Caco-2 (cell line): ENCODE results near the gene KLF6. TPM values are rescaled to one million over a fixed set of nuclear protein-coding genes. Genes with fewer than 3 reads are reported as not detected.

Experiments used
- BruUV-seq: library from RNA; stranded (reverse); fragments of 400-500 nt; replicated peaks from 2 replicates; lab custom pipeline; 2021; lab: Mats Ljungman, UMichigan
- CTCF ChIA-PET: fragments of 300-600 bp; sonication (Branson Sonifier 250); formaldehyde crosslinking; loops from one replicate; lab custom pipeline; 2022; ENCODE audit warnings: antibody characterized with exemption; lab: Charles Lee
- POLR2A ChIA-PET: fragments of 300-600 bp; sonication (Branson Sonifier 250); formaldehyde crosslinking; loops from one replicate; lab custom pipeline; 2022; ENCODE audit warnings: antibody characterized with exemption; lab: Charles Lee
- DNase-seq, 2 experiments: peaks; one replicate each; pipeline versions ENCODE4 v3.0.0 to v3.0.0-alpha.2; 2020 to 2022
- H3K27me3 ChIP-seq: replicated peaks from 2 replicates; pipeline ENCODE4 v1.6.0; 2011; ENCODE audit warnings: low read length; ENCODE audit not compliant: control insufficient read depth, insufficient read depth
- H3K36me3 ChIP-seq: 2 replicates; pipeline ENCODE4 v1.5.1; 2011; ENCODE audit warnings: low read length; ENCODE audit not compliant: control insufficient read depth, insufficient read depth
- H3K4me1 ChIP-seq: fragments of 250-450 bp; sonication (Bioruptor Pico); 2 replicates; pipeline ENCODE4 v1.5.1; 2020; ENCODE audit warnings: mild to moderate bottlenecking
- H3K4me3 ChIP-seq: 2 replicates; pipeline ENCODE4 v1.5.1; 2011; ENCODE audit warnings: low read depth, mild to moderate bottlenecking, control low read depth, low read length
- H3K9me3 ChIP-seq: fragments of 250-450 bp; sonication (Bioruptor Pico); 2 replicates; pipeline ENCODE4 v1.5.1; 2020; ENCODE audit warnings: mild to moderate bottlenecking, moderate library complexity
- H3K27ac Mint-ChIP-seq: one replicate; pipeline ENCODE4 v1.8.0; 2022; ENCODE audit warnings: mixed read lengths; ENCODE audit not compliant: unreplicated experiment
- H3K27me3 Mint-ChIP-seq: one replicate; pipeline ENCODE4 v1.8.0; 2022; ENCODE audit warnings: mixed read lengths; ENCODE audit not compliant: insufficient read depth, unreplicated experiment
- H3K36me3 Mint-ChIP-seq: one replicate; pipeline ENCODE4 v1.8.0; 2022; ENCODE audit warnings: mild to moderate bottlenecking, mixed read lengths; ENCODE audit not compliant: insufficient read depth, unreplicated experiment
- H3K4me1 Mint-ChIP-seq: one replicate; pipeline ENCODE4 v1.8.0; 2022; ENCODE audit warnings: low read depth, mixed read lengths; ENCODE audit not compliant: unreplicated experiment
- H3K4me3 Mint-ChIP-seq: one replicate; pipeline ENCODE4 v1.8.0; 2022; ENCODE audit warnings: mild to moderate bottlenecking, moderate library complexity, mixed read lengths; ENCODE audit not compliant: unreplicated experiment
- H3K9me3 Mint-ChIP-seq: one replicate; pipeline ENCODE4 v1.8.0; 2022; ENCODE audit warnings: mixed read lengths; ENCODE audit not compliant: unreplicated experiment
- intact Hi-C: fragments of 100-400 bp; cut with micrococcal nuclease; formaldehyde crosslinking; loops from one replicate; pipeline ENCODE4 v1.10.0; 2022; ENCODE audit not compliant: unreplicated experiment
- total RNA-seq: library from RNA; stranded (reverse); gene quantifications from 2 replicates; pipeline ENCODE4 v1.2.3, GENCODE V29; 2022
- TF ChIP-seq, protein P1 (sequence below), 2 experiments: fragments of 200-600 bp in 1 of 2; IDR thresholded peaks; 1 replicate in 1 of 2; 2 replicates in 1 of 2; pipeline versions ENCODE4 v1.5.1 to v1.8.0; 2011 to 2022; ENCODE audit warnings: antibody characterized with exemption in 1 of 2, control low read depth in 1 of 2, inconsistent platforms in 1 of 2, low read depth in 1 of 2, low read length in 1 of 2, mild to moderate bottlenecking in 1 of 2, moderate library complexity in 1 of 2; ENCODE audit not compliant: insufficient read depth in 1 of 2, severe bottlenecking in 1 of 2, unreplicated experiment in 1 of 2

Gene KLF6
- total RNA-seq, 1 experiment from 2014 or later, result 84.5 TPM

DNA sequence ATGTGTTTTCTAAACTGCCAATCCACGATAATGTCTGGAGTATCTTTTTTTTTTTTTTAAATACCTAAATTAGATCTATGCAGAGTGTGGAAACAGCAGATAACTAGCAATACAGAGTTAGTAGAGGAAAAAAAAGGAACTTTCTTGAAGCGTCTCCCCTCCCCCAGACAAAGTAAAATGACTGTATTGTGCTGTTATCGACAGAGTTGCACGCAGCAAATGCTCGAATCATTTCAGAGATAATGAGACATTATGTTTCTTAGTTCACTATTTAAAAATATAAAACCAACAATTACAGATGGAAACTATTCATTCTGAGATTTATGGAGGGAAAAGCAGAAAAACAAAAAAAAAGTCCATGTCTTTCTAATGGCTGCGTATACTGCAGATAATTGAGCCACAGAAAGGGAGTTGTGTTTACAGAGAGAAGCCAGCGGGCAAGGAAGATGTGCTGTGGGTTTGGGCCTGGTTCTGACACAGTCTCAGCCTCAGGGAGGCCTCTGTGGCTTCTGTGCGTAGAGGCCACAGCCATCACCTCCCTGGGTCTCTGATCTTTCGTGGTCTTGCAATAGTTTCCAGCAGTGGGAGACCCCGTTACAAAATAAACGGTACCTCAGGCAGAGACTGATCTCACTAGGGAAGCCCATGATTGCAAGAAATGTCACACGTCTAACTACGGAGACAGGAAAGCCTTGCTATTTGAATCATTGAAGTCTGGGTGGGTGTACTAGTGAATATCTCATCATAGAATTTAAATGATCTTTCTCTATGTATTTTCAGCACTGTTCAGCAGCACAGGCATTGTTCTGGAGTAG is 19.1 kb upstream of the KLF6 start:
- H3K36me3 ChIP-seq, result no peaks in the 10 kb centered on the region
- no peaks in the 10 kb centered on the region for H3K9me3 ChIP-seq
- intact Hi-C loops, result no loop called here
- Mint-ChIP-seq H3K9me3 (no peaks in the 10 kb centered on the region), H3K27me3 (no peaks in the 10 kb centered on the region), H3K4me1 (peaks cover 27% of the 10 kb centered on the region), H3K4me3 (no peak overlapping the region), H3K27ac (peak overlapping the region; percentile 9), H3K36me3 (no peaks in the 10 kb centered on the region)
- DNase-seq, result peak in 1 of 2 experiments; percentile 17
- no TSS peak for BruUV-seq
- POLR2A ChIA-PET, result no interaction called here
- CTCF ChIA-PET, result no interaction called here
- no peak overlapping the region for H3K4me3 ChIP-seq
- TF ChIP-seq, protein P1, sequence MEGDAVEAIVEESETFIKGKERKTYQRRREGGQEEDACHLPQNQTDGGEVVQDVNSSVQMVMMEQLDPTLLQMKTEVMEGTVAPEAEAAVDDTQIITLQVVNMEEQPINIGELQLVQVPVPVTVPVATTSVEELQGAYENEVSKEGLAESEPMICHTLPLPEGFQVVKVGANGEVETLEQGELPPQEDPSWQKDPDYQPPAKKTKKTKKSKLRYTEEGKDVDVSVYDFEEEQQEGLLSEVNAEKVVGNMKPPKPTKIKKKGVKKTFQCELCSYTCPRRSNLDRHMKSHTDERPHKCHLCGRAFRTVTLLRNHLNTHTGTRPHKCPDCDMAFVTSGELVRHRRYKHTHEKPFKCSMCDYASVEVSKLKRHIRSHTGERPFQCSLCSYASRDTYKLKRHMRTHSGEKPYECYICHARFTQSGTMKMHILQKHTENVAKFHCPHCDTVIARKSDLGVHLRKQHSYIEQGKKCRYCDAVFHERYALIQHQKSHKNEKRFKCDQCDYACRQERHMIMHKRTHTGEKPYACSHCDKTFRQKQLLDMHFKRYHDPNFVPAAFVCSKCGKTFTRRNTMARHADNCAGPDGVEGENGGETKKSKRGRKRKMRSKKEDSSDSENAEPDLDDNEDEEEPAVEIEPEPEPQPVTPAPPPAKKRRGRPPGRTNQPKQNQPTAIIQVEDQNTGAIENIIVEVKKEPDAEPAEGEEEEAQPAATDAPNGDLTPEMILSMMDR (IDR thresholded peaks at IDR 0.05; ENCODE audit: insufficient read depth in 1 of 2, low read depth in 1 of 2, low read length in 1 of 2, severe bottlenecking in 1 of 2, unreplicated experiment in 1 of 2), result no peak
- no peaks in the 10 kb centered on the region for H3K27me3 ChIP-seq
- H3K4me1 ChIP-seq, result peaks cover 68% of the 10 kb centered on the region

DNA sequence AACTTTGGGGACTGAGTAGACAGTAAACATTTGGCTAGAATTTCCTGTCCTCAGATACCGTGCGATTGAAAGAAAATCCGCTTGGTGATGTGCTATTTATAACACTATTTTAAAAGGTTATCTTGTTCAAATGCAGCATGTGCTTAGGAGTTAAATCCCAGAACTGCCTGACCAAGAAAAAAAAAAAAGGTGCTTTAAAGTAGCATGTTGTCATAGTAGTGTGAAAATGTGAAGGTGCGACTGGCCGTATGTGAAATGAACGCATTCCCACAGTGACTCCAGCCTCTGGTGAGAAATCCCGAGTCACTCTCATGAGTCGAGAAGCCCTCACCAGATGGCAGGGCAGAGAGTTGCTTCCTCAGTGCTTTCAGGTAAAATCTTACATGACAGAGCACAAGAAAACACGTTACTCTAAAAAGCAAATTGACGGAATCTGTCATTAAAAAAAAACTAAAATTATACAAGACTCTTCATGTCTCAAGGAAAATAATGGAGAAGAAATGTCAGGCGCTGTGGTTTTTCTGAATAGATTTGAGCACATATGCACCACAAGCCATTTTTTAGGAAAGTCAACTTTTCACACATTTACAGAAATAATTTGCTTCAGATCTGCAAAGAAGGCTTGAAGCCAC is 18.4 kb upstream of the KLF6 start:
- CTCF ChIA-PET, result no interaction called here
- H3K36me3 ChIP-seq, result no peaks in the 10 kb centered on the region
- H3K4me1 ChIP-seq, result peaks cover 61% of the 10 kb centered on the region
- H3K4me1 Mint-ChIP-seq, result peaks cover 19% of the 10 kb centered on the region
- peak overlapping the region; percentile 29 for H3K27ac Mint-ChIP-seq
- POLR2A ChIA-PET, result no interaction called here
- no peaks in the 10 kb centered on the region for H3K27me3 ChIP-seq
- H3K27me3 Mint-ChIP-seq, result no peaks in the 10 kb centered on the region
- H3K4me3 Mint-ChIP-seq, result no peak overlapping the region
- H3K36me3 Mint-ChIP-seq, result no peaks in the 10 kb centered on the region
- BruUV-seq, result no TSS peak
- TF ChIP-seq, protein P1 (IDR thresholded peaks at IDR 0.05; ENCODE audit: insufficient read depth in 1 of 2, low read depth in 1 of 2, low read length in 1 of 2, severe bottlenecking in 1 of 2, unreplicated experiment in 1 of 2), result no peak
- peak in 1 of 2 experiments; percentile 51 for DNase-seq
- intact Hi-C loops, result no loop called here
- H3K4me3 ChIP-seq, result no peak overlapping the region
- H3K9me3 Mint-ChIP-seq, result no peaks in the 10 kb centered on the region
- no peaks in the 10 kb centered on the region for H3K9me3 ChIP-seq

DNA sequence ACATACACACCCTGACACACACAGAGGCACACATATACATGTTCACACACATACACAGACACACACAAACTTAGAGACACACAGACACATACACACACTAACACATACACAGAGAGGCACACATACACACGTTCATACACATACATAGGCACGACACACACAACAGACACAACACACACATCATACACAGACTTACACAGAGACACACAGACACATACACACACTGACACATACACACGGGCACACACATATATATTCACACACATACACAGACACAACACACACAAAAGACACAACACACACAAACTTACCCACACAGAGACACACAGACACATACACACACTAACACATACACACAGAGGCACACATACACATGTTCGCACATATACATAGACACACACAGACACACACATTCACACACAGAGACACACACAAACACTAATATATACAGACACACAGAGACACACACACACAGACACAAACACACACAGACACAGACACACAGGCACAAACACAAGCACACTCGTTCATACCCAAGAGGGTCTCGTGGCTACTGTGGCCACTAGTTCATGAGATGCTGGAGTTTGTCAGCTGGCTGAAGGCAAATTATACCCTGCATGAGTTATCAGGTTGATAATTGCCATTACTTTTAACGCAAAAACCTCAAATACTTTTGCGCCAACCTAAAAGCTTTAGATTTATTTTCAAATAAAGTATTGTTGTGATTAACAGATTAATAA is 17.7 kb upstream of the KLF6 start:
- no peaks in the 10 kb centered on the region for H3K27me3 ChIP-seq
- DNase-seq, result no peak
- ChIA-PET POLR2A (no interaction called here), CTCF (interaction anchor here (1.0 kb wide), 1 partner anchor 9 kb away, joined by 3 read pairs; no protein-coding TSS in a partner anchor)
- no TSS peak for BruUV-seq
- Mint-ChIP-seq H3K27me3 (no peaks in the 10 kb centered on the region), H3K9me3 (no peaks in the 10 kb centered on the region), H3K27ac (no peak overlapping the region), H3K4me1 (peaks cover 14% of the 10 kb centered on the region), H3K4me3 (no peak overlapping the region), H3K36me3 (no peaks in the 10 kb centered on the region)
- TF ChIP-seq, protein P1 (IDR thresholded peaks at IDR 0.05; ENCODE audit: insufficient read depth in 1 of 2, low read depth in 1 of 2, low read length in 1 of 2, severe bottlenecking in 1 of 2, unreplicated experiment in 1 of 2), result no peak
- H3K36me3 ChIP-seq, result no peaks in the 10 kb centered on the region
- intact Hi-C loops, result no loop called here
- H3K4me3 ChIP-seq, result no peak overlapping the region
- peaks cover 54% of the 10 kb centered on the region for H3K4me1 ChIP-seq
- H3K9me3 ChIP-seq, result no peaks in the 10 kb centered on the region
